Omental fat pad (tissue), 4 donors: Measurements from ENCODE around the gene OXCT2. TPM values are rescaled to one million over a fixed set of nuclear protein-coding genes. Genes with fewer than 3 reads are reported as not detected.

Experiments
- ATAC-seq: fragments of 150-250 bp; one replicate; pipeline ENCODE4 v1.9.1; 2016; ENCODE audit warnings: mild to moderate bottlenecking, moderate library complexity; ENCODE audit not compliant: low FRiP score
- DNase-seq: peaks from one replicate; pipeline ENCODE4 v3.0.0-alpha.2; 2019; ENCODE audit warnings: low spot score
- small RNA-seq: library from RNA; depleted of rRNA; stranded (forward); fragments of <200 nt; gene quantifications from one replicate; pipeline ENCODE3, GENCODE V24; 2016
- total RNA-seq, 4 donors: library from RNA; depleted of rRNA; stranded (reverse); fragments of >200 nt; gene quantifications; one replicate each; pipeline ENCODE4 v1.1.0, GENCODE V29; 2016
- TF ChIP-seq, protein P1 (sequence below), 3 donors: fragments of 450-650 bp; IDR thresholded peaks; one replicate each; pipeline ENCODE4 v1.5.1; 2016 to 2017; ENCODE audit warnings: antibody characterized with exemption in 3 of 3, mild to moderate bottlenecking in 3 of 3, moderate library complexity in 2 of 3

The OXCT2 gene
- total RNA-seq, 4 donors from 2014 or later = 0.24 to 1.4 (median 0.31) TPM

DNA sequence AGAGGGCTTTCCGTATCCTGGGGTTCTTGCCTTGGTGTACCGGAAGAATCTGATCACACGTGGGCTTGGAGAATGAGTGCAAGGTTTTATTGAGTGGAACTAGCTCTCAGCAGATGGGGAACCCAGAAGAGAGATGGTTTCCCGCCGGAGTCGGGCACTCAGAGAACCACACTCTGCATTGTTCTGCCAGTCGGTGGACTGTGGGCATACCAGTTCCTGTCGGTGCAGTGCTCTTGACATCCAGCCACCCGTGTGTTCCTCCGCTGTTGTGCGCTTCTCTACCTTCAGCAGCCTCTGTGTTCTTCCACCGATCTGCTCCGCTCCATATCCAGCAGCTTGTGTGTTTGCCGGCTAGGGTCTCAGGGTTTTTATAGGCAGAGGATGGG is 43.2 kb downstream of the OXCT2 start:
- TF ChIP-seq, protein P1, sequence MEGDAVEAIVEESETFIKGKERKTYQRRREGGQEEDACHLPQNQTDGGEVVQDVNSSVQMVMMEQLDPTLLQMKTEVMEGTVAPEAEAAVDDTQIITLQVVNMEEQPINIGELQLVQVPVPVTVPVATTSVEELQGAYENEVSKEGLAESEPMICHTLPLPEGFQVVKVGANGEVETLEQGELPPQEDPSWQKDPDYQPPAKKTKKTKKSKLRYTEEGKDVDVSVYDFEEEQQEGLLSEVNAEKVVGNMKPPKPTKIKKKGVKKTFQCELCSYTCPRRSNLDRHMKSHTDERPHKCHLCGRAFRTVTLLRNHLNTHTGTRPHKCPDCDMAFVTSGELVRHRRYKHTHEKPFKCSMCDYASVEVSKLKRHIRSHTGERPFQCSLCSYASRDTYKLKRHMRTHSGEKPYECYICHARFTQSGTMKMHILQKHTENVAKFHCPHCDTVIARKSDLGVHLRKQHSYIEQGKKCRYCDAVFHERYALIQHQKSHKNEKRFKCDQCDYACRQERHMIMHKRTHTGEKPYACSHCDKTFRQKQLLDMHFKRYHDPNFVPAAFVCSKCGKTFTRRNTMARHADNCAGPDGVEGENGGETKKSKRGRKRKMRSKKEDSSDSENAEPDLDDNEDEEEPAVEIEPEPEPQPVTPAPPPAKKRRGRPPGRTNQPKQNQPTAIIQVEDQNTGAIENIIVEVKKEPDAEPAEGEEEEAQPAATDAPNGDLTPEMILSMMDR (IDR thresholded peaks at IDR 0.05) = no peak
- no peak for ATAC-seq
- DNase-seq = no peak

DNA sequence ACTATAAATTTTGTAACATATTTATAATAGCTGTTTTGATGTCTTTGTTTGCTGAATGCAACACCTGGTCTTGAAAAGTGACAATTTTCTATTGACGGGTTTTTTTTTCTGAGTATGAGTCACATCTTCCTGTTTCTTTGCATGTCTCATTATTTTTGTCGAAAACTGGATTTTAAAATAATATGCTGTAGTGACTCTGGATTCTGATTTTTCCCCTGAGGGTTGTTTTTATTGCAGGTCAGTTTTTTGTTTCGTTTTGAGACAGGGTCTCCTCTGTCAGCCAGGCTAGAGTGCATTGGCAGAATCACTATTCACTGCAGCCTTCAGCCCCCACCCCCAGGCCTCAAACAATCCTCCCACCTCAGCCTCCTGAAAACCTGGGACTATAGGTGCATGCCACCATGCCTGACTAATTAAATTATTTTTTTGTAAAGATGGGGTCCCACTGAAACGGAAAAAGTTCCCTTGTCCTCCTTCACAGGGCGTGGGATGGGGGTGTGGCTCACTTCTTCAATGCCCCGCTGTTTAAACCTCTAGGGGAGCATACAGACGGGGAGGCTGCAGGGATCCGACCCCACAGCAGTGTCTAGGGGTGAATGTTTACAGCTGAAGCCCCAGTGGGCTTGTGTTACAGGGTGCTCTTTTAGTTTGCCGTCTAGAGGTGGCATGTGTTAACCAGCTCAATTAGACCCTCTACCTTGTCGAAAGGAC is 43.8 kb downstream of the OXCT2 start:
- ATAC-seq (no peak), DNase-seq (no peak)
- TF ChIP-seq, protein P1 (IDR thresholded peaks at IDR 0.05) = no peak

DNA sequence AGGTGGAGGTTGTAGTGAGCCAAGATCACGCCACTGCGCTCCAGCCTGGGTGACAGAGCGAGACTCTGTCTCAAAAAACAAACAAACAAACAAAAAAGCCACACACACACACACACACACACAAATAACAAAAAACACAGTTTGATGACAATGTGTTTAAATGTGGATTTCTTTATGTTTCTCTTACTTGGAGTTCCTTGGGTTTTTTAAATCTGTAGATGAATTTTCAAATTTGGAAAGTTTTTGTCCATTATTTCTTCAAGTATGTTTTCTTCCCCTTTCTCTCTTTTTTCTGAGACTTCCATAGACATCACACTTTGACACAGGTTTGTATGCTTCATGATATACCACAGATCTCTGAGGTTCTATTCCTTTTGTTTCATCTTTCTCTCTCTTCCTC is 44.5 kb downstream of the OXCT2 start:
- TF ChIP-seq, protein P1 (IDR thresholded peaks at IDR 0.05) = no peak
- ATAC-seq (no peak), DNase-seq (no peak)

DNA sequence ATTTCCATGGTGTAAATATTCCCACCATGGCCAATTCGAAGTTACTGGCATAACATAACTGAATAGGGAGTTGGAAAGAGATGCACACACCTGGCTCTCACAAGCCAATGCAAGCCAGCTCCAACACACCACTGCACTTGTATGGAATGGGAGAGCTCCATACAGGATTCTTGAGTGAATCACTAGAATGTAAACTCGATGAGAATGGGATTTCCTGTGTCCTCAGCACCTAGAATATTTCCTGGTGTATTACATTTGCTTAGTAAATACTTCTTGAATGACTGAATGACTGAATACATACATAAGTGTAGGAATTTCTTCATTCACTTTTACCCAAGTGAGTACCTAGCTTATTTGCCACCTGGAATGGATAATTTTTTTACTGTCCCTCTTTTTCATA is 48.7 kb downstream of the OXCT2 start:
- TF ChIP-seq, protein P1 (IDR thresholded peaks at IDR 0.05) = no peak
- ATAC-seq (no peak), DNase-seq (no peak)

DNA sequence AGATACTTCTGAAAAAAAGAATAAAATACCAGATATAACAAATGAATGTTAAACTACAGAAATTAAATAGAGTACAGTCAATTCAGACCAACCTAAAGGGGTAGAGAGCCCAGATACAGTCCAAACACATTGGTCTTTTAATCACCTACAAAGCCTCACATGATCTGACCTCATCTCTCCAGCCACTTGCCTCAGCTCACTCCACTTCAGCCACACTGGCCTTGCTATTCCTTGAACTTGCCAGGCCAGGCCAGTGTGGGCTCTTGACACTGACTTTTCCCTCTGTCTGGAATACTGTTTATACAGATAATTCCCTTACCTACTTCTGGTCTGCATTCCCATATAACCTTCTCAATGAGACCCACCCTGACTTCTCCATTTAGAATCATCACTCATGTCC is 49.5 kb downstream of the OXCT2 start:
- no peak for ATAC-seq
- DNase-seq = no peak
- TF ChIP-seq, protein P1 (IDR thresholded peaks at IDR 0.05) = no peak

DNA sequence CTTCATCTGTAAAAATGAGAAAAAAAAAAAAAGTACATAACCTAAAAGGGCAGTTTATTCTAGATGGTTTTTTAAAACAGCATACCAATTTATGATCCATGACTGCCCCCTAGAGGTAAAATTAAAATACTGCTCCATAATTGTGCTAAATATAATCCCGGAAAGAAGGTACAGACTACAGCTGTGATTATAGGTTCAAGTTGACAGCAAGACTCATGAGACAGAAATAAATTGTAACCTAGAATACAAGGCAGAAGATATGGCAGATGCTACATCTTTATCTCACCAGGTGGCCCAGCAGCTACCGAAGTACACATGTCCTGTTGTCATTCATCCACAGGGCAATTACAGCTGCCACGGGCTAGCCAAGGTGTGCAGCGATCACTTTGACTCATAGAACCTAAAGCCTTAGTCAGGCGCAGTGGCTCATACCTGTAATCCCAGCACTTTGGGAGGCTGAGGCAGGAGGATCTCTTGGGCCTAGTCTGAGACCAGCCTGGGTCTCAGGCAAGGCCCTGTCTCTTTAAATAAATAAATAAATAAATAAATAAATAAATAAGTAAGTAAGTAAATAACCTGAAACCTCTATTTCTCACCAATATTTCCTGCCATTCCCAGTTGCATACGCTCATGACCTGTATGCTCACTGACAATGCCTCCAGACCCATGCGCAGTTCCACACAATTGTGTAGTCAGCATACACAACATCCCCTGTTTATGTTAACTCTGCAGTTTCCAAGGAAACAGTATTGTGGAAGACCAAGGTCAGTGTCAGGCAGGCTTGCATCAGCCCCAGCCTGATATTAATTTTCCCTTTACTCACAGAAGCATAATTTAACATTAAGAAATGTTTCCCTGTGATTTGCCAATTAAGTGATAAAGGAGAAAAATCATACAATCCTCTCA is 50.8 kb downstream of the OXCT2 start:
- ATAC-seq = no peak
- TF ChIP-seq, protein P1 (IDR thresholded peaks at IDR 0.05) = no peak
- DNase-seq = no peak

Small RNAs within 50 kb of the gene (small RNA-seq; reads per million reads assigned to genes)
- gene AL033527.1 (not detected), gene RNU7-121P (not detected)

Other genes starting within 250 kb of the OXCT2 start
- 100 to 1,000 TPM; 142 to 379 (median 186) TPM for gene PABPC4, start 194.6 kb downstream of the OXCT2 start, total RNA-seq
- 1 to 10 TPM; 3.3 to 6.5 (median 5.3) TPM for gene HEYL, start 131.7 kb downstream of the OXCT2 start, total RNA-seq
- gene NT5C1A, start 99.2 kb downstream of the OXCT2 start, total RNA-seq = 1 to 10 TPM in 1 of 4 donors, not detected in 3; 1.3 TPM
- gene HPCAL4, start 79.9 kb downstream of the OXCT2 start, total RNA-seq = under 1 TPM in 3 of 4 donors, not detected in 1; 0.16 to 0.74 (median 0.24) TPM
- 10 to 100 TPM; 22.7 to 39.6 (median 27.8) TPM for gene PPIE, start 32.5 kb downstream of the OXCT2 start, total RNA-seq
- 1 to 10 TPM in 1 of 4 donors, under 1 TPM in 3; 0.24 to 2.0 (median 0.33) TPM for gene BMP8B, start 17.5 kb upstream of the OXCT2 start, total RNA-seq
- gene TRIT1, start 112.2 kb upstream of the OXCT2 start, total RNA-seq = 10 to 100 TPM in 3 of 4 donors, 1 to 10 TPM in 1; 8.4 to 15.8 (median 13.1) TPM
- 1 to 10 TPM in 1 of 4 donors, under 1 TPM in 1, not detected in 2; 0.31 to 1.3 TPM for gene MYCL, start 130.6 kb upstream of the OXCT2 start, total RNA-seq
- gene MFSD2A, start 183.8 kb upstream of the OXCT2 start, total RNA-seq = 10 to 100 TPM in 2 of 4 donors, 1 to 10 TPM in 1, under 1 TPM in 1; 0.95 to 75.9 (median 41.1) TPM